Osteoblast (primary cell): ENCODE measurements around the gene DCUN1D3. TPM values are rescaled to one million over a fixed set of nuclear protein-coding genes. Genes with fewer than 3 reads are reported as not detected.

Experiments
- DNase-seq: peaks from one replicate; pipeline ENCODE4 v3.0.0; 2011; ENCODE audit warnings: low spot score, mixed read lengths; ENCODE audit not compliant: insufficient read length; ENCODE audit errors: missing footprints
- H2AFZ ChIP-seq: 2 replicates; pipeline ENCODE4 v1.6.0; 2011; ENCODE audit warnings: mild to moderate bottlenecking, low read length
- H3K27ac ChIP-seq: 2 replicates; pipeline ENCODE4 v1.5.1; 2011; ENCODE audit warnings: mild to moderate bottlenecking, low read depth, low read length, moderate library complexity
- H3K27me3 ChIP-seq: 2 replicates; pipeline ENCODE4 v1.6.0; 2012; ENCODE audit warnings: mild to moderate bottlenecking, control low read depth, inconsistent platforms, low read length, moderate library complexity; ENCODE audit not compliant: insufficient read depth
- H3K36me3 ChIP-seq: 2 replicates; pipeline ENCODE4 v1.5.1; 2011; ENCODE audit warnings: mild to moderate bottlenecking, low read length, control low read depth, moderate library complexity; ENCODE audit not compliant: insufficient read depth
- H3K4me1 ChIP-seq: 2 replicates; pipeline ENCODE4 v1.5.1; 2011; ENCODE audit warnings: mild to moderate bottlenecking, low read length, control low read depth, moderate library complexity; ENCODE audit not compliant: insufficient read depth
- H3K4me2 ChIP-seq: 2 replicates; pipeline ENCODE4 v1.6.0; 2011; ENCODE audit warnings: mild to moderate bottlenecking, low read length; ENCODE audit not compliant: insufficient read depth
- H3K4me3 ChIP-seq: fragments of 200-600 bp; sonication (generic); 3 replicates; pipeline ENCODE4 v1.5.1; 2012; ENCODE audit warnings: mild to moderate bottlenecking, low read length, inconsistent platforms; ENCODE audit not compliant: insufficient read depth
- H3K79me2 ChIP-seq: 2 replicates; pipeline ENCODE4 v1.6.0; 2012; ENCODE audit warnings: mild to moderate bottlenecking, low read length, control low read depth, inconsistent platforms; ENCODE audit not compliant: insufficient read depth
- H3K9me3 ChIP-seq: 2 replicates; pipeline ENCODE4 v1.5.1; 2011; ENCODE audit warnings: low read depth, low read length, control low read depth
- H4K20me1 ChIP-seq: 2 replicates; pipeline ENCODE4 v1.6.0; 2012; ENCODE audit warnings: mild to moderate bottlenecking, low read length, control low read depth; ENCODE audit not compliant: insufficient read depth
- CTCF ChIP-seq: IDR thresholded peaks from 2 replicates; pipeline ENCODE4 v1.5.1; 2011; ENCODE audit warnings: mild to moderate bottlenecking, low read depth, low read length, moderate library complexity; ENCODE audit errors: extremely low read depth
- total RNA-seq: library from RNA; depleted of rRNA; stranded (reverse); fragments of >200 nt; gene quantifications from 2 replicates; pipeline ENCODE4 v1.2.3, GENCODE V29; 2012

Gene DCUN1D3
- total RNA-seq, 1 donor, result 33.7 TPM

GRCh38 chr16:20903899-20904506, 3.8 kb upstream of the DCUN1D3 start:
- peak overlapping the region; percentile 90 for H3K27ac ChIP-seq
- peak overlapping the region; percentile 14 for H3K4me3 ChIP-seq
- H4K20me1 ChIP-seq, result no peaks in the 10 kb centered on the region
- no peaks in the 10 kb centered on the region for H3K9me3 ChIP-seq
- peaks cover 62% of the 10 kb centered on the region for H3K4me1 ChIP-seq
- peaks cover 46% of the 10 kb centered on the region for H3K79me2 ChIP-seq
- DNase-seq, result peak; percentile 38
- no peak for TF ChIP-seq CTCF
- H3K27me3 ChIP-seq, result no peaks in the 10 kb centered on the region
- no peak overlapping the region for H2AFZ ChIP-seq
- no peaks in the 10 kb centered on the region for H3K36me3 ChIP-seq
- peak overlapping the region; percentile 69 for H3K4me2 ChIP-seq

GRCh38 chr16:20903116-20903898, 3.1 kb upstream of the DCUN1D3 start:
- H3K27me3 ChIP-seq, result no peaks in the 10 kb centered on the region
- H3K4me2 ChIP-seq, result peak overlapping the region; percentile 69

GRCh38 chr16:20902426-20902825, 2.3 kb upstream of the DCUN1D3 start:
- H4K20me1 ChIP-seq, result peaks cover 9% of the 10 kb centered on the region
- H3K4me3 ChIP-seq, result no peak overlapping the region
- peaks cover 56% of the 10 kb centered on the region for H3K79me2 ChIP-seq
- H3K4me1 ChIP-seq, result peaks cover 68% of the 10 kb centered on the region
- TF ChIP-seq CTCF, result no peak
- H3K9me3 ChIP-seq, result no peaks in the 10 kb centered on the region
- no peak overlapping the region for H2AFZ ChIP-seq
- no peak overlapping the region for H3K27ac ChIP-seq
- H3K27me3 ChIP-seq, result no peaks in the 10 kb centered on the region
- H3K4me2 ChIP-seq, result peak overlapping the region; percentile 85
- peaks cover 4% of the 10 kb centered on the region for H3K36me3 ChIP-seq
- DNase-seq, result peak; percentile 30

More at GRCh38 chr16:20903116-20903898, 3.1 kb upstream of the DCUN1D3 start:
- Histone ChIP-seq H3K9me3 (no peaks in the 10 kb centered on the region), H2AFZ (no peak overlapping the region), H3K79me2 (peaks cover 53% of the 10 kb centered on the region), H4K20me1 (peaks cover under 1% of the 10 kb centered on the region), H3K4me3 (no peak overlapping the region), H3K4me1 (peaks cover 66% of the 10 kb centered on the region), H3K27ac (peak overlapping the region; percentile 90), H3K36me3 (no peaks in the 10 kb centered on the region)
- no peak for TF ChIP-seq CTCF
- peak; percentile 9 for DNase-seq
